ENCODE data around the gene ABLIM3.
"Not testable (repeated sequence)": the region's sequence is repeated elsewhere in the genome, so short reads cannot be mapped to it uniquely, and the experiment has no call there.

The ABLIM3 gene

DNA sequence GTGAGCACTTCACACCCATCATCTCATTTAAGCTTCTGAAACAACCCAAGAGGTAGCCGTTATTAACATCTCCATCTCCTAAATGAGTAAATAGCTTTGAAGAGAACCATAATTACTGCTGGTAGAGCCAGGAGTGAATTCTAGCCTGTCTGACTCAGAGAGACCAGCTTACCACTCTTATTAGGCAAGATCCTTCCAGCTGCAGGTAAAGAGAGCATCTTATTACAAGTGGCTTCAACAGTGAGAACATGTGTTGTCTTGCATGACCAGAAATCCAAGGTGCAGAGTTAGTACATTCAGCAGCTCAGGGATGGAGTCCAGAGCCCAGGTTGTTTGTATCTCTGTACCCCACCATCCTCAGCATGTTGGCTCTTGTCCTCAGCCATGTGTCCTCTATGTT is 119.5 kb downstream of the ABLIM3 start:
- no peak for DNase-seq

DNA sequence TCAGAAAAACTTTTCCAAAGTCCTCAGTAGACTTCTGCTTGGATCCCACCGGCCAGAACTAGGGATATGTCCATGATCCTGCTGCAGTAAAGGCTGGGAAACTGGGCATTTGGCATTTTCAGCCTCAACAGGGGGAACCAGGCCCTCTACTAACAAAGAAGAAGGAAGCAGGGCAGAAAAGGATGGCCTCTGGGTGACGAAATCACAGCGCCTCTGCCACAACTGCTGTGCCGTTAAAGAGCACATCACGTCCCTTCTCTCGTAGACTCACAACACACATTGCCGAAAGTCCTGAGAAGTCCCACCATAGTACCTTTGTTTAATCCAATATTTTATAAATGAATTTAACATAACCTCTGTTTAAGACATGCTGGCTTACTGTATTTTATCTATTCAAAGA is 120.0 kb downstream of the ABLIM3 start:
- no peak for DNase-seq

DNA sequence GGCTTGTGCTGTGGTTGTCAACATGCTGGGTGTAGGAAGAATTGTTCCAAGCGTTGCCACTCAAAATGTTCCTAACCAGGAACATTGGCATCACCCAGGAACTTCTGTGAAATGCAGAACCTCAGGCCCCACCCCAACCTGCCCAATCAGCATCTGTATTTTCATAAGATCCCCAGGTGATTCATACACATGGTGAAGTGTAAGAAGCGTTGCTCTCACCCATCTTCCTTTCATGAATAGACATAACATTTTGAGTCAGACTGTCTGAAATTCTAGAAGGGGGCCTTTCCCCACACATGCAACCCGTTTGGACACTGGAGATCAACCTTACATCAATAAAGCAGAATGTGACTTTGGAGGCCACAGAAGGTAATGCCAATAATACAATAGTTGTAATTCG is 121.0 kb downstream of the ABLIM3 start:
- DNase-seq = no peak

DNA sequence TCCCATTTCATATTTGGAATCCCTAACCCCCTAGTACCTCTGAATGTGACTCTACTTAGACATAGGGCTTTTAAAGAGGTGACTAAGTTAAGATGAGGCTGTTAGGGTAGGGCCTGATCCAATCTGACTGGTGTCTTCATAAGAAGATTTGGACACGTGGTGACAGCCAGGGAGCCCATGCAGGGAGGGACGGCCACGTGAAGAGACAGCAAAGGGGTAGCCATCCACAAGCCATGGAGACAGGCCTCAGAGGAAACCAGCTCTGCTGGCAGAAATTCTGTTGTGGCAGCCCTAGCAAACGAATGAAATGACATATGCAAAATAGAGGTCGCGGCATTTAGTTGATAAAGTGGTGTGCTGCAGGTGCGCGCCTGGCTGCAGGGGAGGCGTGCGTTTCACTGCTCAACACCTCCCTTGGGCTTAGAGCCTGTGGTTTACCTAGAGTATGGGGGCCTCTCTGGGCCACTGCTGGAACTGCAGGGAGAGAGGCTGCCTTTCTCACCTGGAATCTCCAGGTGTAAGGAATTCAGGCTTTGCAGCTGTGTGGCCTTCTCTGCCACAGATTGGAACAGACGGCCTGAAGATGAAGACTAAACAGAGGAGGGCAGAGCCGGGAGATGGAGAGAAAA is 123.3 kb downstream of the ABLIM3 start:
- DNase-seq = peak in 1 of 14 donors; percentile 55

DNA sequence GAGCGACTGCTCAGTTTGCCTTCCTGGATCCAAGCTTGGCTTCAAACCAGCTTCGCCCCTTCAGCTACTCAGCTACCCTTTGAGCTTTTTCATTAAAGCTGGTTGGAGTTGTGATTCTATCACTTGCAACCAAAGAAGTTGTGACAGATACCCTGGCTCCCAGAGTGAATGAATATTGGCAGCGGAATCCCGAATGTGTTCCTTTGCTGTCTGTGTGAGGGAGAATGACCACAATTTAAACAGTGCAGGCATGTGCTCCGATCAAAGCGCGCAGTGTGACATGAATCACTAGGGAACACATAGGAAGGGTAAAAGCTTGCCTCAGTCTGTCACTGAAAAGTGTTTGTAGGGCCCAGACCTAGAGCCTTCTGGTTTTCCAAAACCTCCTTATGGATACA is 123.8 kb downstream of the ABLIM3 start:
- DNase-seq = no peak

DNA sequence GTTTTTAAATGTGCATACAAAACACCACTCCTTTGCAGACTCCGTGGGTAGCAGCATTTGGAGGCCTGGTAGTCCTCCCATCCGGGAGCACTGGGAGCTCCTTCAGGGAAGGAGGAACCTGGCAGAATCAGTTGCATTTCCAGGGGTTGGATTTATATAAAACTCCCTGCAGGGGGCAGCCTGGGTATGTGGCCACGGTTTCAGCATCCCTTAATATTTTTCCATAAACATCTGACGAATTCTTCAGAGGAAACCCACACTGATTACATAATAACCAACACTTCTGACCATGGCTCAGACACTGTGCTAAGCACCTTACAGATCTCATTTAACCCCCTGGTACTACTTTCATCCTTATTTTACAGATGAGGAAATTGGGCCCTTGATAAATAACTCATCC is 124.3 kb downstream of the ABLIM3 start:
- peak in 1 of 14 donors; percentile 23 for DNase-seq

DNA sequence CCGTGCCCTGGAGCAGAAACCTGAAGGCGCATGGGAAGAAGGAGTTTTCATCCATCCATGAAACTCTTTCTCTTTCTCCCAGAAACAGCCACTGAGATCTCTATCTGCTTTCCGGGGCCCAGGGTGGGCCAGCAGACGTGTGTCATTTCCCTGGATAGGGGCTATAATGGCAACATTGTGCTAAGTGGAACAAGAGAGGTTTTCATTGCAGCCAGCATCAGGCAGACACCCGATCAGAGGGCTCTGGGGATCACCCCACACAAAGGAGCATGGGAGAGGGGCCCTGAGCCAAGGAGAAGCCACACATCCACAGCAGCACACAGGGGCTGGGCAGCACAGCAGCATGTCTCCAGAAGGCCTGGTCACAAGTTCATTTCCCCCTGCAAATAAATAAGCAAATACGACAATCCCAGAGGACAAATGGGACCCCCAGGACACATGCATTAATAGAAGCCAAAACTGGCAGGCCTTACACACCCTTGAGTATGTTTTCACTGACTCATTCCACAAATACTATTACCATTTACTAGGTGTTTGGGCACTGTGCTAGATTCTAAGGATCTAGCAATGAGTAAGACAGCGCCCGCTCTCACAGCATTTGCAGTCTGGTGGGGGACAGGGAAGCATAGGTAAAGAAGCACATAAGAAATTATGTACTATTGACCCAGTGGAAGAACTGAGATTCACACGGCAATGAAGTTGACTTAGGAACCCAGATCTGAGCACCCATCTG is 126.1 kb downstream of the ABLIM3 start:
- peak in 12 of 14 donors; percentile 13 to 81 (median 62) for DNase-seq

DNA sequence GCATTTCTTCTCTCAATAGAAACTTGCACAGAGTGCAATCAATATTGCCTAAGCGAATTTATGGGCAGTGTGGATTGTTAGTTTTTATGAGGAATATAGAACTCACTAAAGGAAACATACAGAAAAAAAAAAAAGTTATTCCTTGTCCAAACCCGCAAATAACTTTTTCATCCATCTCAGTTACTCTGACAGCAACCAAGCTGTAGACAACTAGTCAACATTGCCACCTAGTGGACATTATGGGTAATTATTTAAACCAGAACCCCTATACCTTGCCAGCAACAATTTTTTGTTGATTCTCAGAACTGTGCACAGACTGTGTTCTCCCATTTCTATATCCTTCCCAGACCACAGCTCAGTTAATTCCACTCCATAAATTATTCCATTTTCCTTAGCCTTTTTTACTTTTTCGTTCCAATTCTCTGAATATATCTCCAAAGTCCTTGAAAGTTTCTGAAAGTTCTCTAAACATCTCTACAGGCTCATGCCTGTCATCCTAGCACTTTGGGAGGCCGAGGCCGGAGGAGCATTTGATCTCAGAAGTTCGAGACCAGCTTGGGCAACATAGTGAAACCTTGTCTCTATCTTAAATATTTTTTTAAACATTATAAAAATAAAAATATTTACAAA is 127.8 kb downstream of the ABLIM3 start:
- DNase-seq = peak in 2 of 14 donors; percentile 6 to 33

DNA sequence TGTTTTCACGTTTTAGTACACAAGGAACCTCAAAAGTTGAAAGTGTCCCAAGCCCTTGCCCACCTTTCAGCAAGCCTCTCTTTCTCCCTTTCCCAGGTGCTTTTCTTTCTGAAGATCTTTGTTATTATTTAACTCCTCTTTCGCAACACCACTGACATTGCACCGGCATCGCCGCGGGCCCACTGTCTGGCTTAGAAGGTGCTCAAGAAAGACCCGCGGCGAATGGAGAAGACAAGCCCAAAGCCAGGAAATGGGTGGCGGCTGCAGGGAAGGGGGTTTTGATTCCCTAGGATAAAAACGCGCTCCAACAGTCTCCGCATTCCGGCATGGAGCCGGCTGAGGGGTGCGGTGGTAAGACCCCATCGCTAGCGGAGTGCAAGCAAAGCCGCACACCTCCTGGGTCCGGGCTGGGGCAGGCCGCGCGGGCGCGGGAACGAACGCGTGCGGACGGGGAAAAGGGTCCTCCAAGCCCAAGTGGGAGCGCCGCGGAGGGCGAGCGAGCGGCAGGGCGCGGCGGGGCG is 130.0 kb downstream of the ABLIM3 start:
- DNase-seq = peak in 1 of 14 donors; percentile 13

DNA sequence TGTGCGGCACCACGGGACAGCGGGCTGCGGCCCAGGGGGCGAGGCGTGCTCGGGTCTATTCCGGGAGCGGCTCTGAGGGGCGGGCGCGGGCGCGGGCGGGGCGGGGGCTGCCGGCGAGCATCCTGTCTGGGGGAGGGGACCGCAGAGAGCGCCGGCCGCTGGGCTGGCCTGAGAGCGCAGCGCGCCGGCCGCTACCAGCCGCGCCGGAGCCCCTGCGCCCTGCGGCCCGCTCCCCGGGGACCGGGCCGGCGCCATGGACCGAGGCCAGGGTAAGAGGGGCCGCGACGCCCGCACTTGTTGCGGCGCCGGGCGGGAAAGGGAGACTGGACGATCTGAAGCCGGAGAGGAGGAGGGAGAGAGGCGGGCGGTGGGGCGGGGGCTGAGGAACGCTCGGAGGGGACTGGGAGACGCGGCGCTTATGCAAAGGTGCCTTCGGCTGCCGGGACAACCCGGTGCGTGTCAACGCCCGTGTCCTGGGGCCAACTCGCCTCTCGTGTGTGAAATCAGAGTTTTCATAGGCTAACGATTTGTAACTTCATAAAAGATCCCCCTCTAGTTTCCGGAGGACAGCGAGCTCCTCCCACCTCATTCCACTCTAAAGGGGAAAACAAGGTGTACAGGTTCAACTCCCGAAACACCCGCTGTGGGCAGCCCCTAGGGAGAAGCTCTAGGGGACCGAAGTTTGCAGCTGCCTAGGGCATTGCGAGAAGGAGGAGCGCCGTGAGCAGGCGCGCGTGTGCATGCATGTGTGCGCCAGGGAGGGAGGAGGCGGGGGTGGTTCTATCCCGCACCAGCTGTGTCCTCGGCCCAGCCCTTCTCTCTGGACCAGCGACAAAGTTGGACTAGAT is 130.6 kb downstream of the ABLIM3 start, which contains the start of gene AFAP1L1:
Gene AFAP1L1, plus strand, starts transcription at position 144 of the 848 bp plus-strand sequence. Its CDS starts 110 bp downstream, at position 254.
- DNase-seq = peak in 5 of 14 donors; percentile 5 to 25 (median 15)

DNA sequence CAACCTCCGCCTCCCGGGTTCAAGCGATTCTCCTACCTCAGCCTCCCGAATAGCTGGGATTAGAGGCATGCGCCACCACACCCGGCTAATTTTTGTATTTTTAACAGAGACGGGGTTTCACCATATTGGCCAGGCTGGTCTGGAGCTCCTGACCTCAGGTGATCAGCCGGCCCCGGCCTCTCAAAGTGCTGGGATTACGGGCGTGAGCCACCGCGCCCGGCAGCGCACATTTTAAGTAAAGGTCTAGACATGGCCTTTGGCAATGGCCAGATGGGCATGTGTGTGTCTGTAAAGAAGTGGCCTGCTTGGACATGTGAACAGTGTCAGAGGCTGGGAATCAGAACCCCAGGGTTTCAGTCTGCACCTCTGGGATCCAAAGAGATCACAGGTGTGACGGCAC is 131.5 kb downstream of the ABLIM3 start:
- DNase-seq = not testable (repeated sequence)

DNA sequence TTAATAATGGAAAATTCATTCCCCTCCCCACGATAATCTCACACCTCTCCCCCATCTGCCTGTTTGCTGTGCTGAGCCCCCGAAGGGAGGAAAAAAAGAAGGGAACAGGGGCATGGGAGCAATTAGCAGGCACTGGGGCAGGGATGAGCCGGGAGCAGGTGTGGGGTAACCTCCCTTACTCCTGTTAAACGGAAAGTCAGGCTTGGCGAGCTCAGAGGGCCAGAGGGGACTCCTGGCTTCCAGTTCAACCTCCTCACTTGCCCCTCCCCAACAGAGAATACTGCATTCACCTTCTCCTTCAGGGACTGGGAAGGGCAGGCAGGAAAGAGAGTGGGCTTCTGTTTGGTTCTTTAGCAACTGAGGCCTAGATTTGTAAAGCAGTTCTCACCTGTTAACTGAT is 131.9 kb downstream of the ABLIM3 start:
- no peak for DNase-seq

DNA sequence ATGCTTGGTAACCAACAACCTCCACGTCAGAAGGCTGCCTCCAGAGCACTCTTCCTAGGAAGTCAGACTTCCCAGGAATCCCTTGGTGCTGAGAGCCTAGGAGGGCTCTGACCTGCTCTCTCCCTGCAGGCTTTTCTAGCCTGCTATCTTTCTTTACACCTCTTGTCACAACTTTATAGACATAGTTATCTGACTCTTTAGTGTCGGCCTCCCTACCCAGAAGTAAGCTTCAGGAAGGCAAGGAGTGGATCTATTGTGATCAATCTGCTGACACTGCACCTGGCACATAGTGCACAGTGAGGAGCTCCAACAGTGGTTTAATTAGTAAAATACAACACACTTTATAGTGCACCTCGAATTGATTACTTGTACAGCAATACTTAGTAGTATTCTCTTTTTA is 132.7 kb downstream of the ABLIM3 start:
- DNase-seq = no peak

DNA sequence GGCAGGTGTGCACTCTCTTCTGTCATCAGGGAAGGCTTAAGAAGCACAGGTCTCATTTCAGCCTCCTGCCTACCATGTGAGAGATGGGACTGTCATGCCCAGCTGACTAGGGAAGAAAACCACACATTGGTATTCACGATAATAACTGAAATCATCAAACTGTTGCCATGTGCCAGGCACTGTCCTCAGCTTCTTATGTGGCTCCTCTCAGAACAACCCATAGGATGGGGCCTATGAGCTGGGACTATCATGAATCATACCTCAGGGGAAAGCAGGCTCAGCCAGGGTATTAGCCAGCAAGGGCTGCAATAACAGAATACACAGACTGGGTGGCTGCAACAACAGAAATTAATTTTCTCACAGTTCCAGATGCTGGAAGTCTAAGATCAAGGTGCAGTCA is 133.6 kb downstream of the ABLIM3 start:
- no peak for DNase-seq

DNA sequence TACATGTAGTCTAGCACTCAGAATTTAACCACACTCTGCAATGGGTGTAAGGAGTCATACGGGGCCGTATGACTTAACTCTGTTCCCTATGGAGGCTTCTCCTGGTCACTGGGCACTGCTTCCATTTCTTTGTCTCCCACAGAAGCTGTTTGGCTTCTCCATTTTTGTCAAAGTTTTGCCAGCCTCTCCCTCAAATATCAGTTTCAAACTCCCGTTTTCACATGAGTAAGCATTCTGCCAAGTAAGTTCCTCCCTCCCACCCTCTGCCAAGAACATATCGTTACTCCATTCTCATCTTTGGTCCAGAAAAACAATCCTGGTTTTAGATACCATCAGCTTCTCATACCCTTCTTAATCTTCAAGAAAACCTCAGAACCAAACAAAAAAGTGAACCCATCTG is 136.5 kb downstream of the ABLIM3 start:
- DNase-seq = no peak

DNA sequence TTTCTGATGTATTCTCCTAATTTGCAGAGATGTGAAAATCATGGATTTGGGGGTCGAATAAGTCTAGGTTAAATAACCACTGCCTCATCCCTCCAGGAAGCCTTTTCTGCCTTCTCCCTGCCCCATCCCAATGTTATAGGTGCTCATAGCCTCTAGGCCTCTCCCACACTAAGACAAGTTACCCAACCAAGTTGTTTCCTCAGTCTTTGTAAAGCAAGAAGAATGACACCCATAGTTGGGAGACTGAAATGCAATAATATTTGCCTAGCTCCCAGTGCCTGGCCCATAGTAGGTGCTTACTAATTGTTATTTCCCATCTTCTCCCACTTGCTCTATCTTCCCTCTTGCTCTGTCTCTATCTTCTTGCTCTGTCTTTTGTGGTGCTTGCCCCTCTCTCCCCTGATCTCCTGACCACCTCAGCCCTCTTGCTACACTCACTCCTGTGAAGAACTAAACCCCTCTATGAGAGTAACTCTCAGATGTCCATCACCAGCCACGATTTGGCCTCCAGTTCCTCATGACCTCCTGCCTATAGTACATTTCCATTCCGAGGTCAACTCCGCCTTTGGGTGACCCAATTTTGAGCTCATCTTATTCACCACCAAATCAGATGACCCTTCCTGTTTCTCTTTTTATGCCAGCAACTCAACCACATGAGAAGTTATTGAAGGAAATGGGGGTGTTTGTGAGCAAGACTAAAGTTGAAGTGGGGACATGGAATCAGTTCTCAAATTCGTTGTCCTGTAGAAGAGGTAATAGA is 137.3 kb downstream of the ABLIM3 start:
- no peak for DNase-seq

DNA sequence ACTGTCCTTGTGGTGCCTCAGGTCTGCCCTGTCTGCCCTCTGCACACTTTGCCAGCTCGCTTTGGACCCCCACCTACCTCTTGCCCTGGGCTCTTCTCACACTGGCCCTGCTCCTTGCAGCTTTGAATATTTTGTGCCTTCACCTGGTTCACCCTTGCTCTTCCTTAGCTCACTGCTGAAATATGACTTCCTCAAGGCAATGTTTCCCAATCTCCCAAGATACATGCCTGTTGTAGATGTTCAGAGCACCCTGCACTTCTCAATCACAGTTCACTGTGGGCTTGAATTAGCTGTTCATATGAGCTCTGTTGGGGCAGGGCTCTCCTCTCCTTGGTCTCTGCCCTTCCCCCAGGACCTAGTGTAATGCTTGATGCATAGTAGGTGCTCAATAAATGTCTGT is 138.4 kb downstream of the ABLIM3 start:
- no peak for DNase-seq

DNA sequence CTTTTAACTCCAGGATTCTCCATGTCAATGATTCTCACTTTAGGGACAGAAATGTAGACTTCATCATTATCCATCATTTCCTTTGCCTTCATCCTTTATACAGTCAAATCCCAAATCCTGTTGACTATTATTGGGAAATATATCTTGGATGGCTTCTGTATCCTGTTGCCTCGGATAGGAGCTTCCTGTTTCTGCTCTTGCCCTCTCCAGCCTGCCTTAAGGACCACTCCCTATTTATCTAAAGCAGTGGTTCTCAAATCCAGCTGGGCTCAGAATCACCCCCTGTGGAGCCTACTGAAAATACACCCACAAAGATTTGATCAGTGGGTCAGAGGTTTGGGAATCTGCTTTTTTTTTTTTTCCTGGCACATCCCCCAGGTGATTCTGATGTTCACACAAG is 138.8 kb downstream of the ABLIM3 start:
- DNase-seq = no peak

DNA sequence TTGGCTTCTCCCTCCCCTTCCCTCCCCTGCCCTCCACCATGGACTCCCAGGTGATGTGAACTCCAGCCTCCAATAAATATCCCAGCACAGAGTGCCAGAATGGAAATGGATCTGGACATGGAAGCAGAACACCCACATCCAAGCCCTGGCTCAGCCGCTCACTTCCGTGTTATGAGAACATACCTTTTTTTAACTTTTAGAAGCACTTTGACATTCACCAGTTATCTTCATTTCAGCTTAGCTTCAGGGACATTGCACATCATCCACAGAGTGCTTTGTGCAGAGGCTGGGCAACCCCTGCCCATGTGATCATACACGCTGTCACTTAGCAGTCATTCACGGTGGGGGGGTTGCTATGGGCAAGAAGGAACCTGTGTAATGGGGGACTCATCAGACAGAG is 139.5 kb downstream of the ABLIM3 start:
- DNase-seq = no peak

DNA sequence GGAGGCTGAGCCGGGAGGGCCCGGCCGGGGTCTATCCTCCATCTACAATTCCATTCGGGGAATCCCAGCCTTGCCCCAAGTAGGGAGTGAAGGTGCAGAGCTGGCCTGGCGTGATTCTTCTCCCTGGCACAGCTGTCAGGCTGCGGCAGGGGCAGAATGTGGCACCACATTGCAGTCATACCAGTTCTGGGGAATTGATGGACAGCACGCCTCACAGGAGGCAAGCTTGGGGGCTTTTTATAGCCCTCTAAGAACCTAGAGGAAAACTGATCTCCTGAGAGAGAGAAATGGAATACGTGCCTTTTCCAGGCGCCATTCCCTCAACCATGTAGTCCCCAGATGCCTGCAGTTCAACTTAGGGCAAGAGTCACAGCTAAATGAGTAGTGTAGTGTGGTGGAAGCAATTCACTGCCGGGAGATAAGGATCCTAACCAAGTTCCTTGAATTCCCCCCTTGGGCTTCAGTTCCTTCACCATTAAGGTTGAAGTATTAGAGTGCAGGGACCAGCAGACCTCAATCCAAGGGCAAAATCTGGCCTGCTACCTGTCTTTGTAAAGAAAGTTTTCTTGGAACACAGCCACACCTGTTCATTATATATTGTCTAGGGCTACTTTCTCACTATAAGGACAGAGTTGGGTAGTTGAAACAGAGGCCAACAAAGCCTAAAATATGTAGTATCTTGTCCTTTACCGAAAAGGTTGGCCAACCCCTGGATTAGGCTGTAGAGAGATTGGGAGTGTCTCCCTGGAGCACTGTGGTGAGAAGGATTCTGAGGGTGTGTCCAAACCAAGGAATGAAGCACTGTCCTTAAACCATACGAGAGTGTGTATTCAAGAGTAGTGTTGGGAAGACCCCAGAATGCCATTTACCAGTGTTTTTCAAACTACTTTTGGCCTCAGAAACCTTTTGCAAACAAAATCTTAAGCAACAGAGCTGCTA is 141.0 kb downstream of the ABLIM3 start:
- DNase-seq = no peak

DNA sequence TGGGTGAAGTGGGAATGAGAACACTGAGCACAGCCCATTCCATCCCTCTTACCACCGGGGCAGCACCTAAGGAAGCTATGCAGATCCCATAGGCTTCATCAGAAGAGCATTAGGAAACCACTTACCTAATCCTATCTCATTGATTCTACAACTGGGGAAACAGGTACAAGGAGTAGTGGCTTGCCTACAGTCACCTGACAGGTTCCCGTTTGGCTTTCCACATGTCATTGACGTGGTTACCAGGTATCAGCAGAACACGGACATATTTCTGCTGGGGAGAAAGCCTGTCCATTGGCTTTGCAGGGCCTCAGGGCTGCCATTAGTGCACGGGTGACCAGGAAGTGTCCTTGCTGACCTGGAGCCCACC is 141.7 kb downstream of the ABLIM3 start:
- DNase-seq = no peak
